SK-N-MC (cell line): ENCODE measurements around the gene GJA5.

Experiments
- EZH2 ChIP-seq: fragments of 200-600 bp; sonication (generic); IDR thresholded peaks from one replicate; pipeline ENCODE4 v1.6.1; 2017; ENCODE audit warnings: antibody characterized with exemption
- FOXP2 ChIP-seq: optimal IDR thresholded peaks from 2 replicates; pipeline ENCODE3; 2011; ENCODE audit warnings: mild to moderate bottlenecking, moderate library complexity; ENCODE audit not compliant: insufficient read depth; ENCODE audit errors: extremely low read length, control extremely low read depth
- POLR2AphosphoS5 ChIP-seq: IDR thresholded peaks from 2 replicates; pipeline ENCODE4 v1.6.1; 2012; ENCODE audit warnings: mild to moderate bottlenecking, low read depth, low read length, borderline replicate concordance

DNA sequence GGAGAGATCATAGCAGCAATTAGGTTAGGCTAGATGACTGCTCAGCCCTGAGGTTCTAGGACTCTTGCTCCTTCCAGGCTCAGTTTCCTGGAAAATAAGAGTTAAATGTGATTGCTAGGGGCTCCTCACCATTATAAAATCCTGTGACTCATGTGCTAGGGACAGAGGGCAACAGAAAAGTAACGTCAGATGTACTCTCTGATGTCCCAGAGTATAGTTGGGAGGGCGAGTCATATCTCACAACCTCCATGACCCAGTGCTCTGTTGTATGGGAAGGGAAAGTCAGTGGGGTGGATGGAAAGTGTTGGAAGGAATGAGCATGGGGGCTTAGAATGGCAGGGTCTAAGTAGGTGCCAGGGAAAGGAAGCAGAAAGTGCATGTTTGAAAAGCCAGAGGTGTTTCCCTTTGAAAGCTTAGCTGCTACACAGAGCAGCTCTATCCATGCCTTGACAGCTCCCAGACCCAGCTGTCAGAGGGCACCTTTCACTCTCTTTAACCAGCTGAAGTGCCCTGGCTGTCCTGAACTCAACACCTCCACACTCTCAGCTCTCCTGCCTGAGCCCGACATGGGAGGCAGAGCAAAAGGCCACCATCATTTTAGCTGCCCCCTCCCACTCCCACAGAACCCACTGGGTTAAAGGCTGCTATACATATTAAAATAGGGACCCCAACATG lies 11.6 kb downstream of the GJA5 start:
- TF ChIP-seq EZH2 (no peak), POLR2AphosphoS5 (no peak), FOXP2 (no peak)
